ENCODE measurements around the gene IFITM1. TPM values are rescaled to one million over a fixed set of nuclear protein-coding genes. Genes with fewer than 3 reads are reported as not detected.
"Not testable (repeated sequence)": the region's sequence is repeated elsewhere in the genome, so short reads cannot be mapped to it uniquely, and the experiment has no call there.

IFITM1 gene
- total and polyA plus RNA-seq, 9 donors: 19.8 to 33.3 (median 24.6) TPM

DNA sequence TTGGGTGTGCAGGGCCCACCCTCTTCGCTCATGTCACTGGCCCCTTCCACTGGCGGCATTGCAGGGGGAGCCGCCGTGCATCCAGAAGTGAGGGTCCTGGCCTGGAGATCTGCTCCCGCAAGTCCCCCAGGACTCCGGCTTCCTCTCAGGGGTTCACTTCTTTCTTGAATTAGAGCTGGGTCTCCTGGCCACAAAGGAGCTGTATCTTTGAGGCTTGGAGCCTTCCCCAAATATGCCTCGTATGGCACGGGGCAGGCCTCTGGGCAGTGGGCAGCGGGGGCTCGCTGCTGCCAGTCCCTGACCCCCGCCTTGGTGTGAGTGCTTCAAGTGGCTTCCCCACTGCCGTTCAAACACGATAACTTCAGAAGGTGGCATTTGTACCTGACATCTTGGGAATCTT, 14.2 kb downstream of the IFITM1 start:
- Histone ChIP-seq H3K36me3 (ENCODE audit: control insufficient read depth, insufficient read depth, low read length) (no peaks in the 10 kb centered on the region), H3K4me1 (ENCODE audit: control insufficient read depth, insufficient read depth, low read length) (peaks cover 57% of the 10 kb centered on the region), H3K4me3 (ENCODE audit: low read length) (no peak overlapping the region), H3K27ac (ENCODE audit: low read length) (no peak overlapping the region), H3K27me3 (ENCODE audit: control insufficient read depth, insufficient read depth, low read length) (no peaks in the 10 kb centered on the region), H3K9me3 (replicated peaks; ENCODE audit: control insufficient read depth, low read depth, low read length) (peaks cover under 1% of the 10 kb centered on the region)
- 94% methylated on average over 13 of the region's 13 CpGs for WGBS (ENCODE audit: insufficient coverage)
- DNase-seq: no peak

- not testable (repeated sequence) for H3K9me3 ChIP-seq (replicated peaks; ENCODE audit: control insufficient read depth, low read depth, low read length); H3K4me3 ChIP-seq (ENCODE audit: low read length); H3K36me3 ChIP-seq (ENCODE audit: control insufficient read depth, insufficient read depth, low read length); H3K27ac ChIP-seq (ENCODE audit: low read length); H3K27me3 ChIP-seq (ENCODE audit: control insufficient read depth, insufficient read depth, low read length); DNase-seq
- H3K4me1 ChIP-seq (ENCODE audit: control insufficient read depth, insufficient read depth, low read length): peaks cover 55% of the 10 kb centered on the region
- no CpG with 5 or more reads among the region's 15 CpGs for whole genome bisulfite sequencing (ENCODE audit: insufficient coverage)
These were observed 14.8 kb downstream of the IFITM1 start for GRCh38 chr11:328516-329100.

DNA sequence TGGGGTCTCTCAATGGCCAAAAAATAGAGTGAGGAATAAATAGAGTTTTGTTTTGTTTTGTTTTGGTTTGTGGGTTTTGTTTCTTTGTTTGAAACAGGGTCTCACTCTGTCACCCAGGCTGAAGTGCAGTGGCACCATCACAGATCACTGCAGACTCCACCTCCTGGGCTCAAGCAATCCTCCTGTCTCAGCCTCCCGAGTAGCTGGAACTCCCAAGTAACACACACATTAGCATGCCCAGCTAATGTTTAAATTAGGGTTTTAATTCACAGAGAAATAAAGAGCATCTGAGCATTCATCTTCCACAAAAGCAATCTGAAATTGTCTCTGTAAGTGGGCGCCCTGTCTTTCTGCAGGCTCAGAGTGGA, 16.0 kb downstream of the IFITM1 start:
- WGBS (ENCODE audit: insufficient coverage): no CpG with 5 or more reads among the region's 2 CpGs
- peaks cover 54% of the 10 kb centered on the region for H3K4me1 ChIP-seq (ENCODE audit: control insufficient read depth, insufficient read depth, low read length)
- H3K4me3 ChIP-seq (ENCODE audit: low read length): no peak overlapping the region
- peaks cover 4% of the 10 kb centered on the region for H3K9me3 ChIP-seq (replicated peaks; ENCODE audit: control insufficient read depth, low read depth, low read length)
- DNase-seq: no peak
- H3K36me3 ChIP-seq (ENCODE audit: control insufficient read depth, insufficient read depth, low read length): no peaks in the 10 kb centered on the region
- no peak overlapping the region for H3K27ac ChIP-seq (ENCODE audit: low read length)
- H3K27me3 ChIP-seq (ENCODE audit: control insufficient read depth, insufficient read depth, low read length): no peaks in the 10 kb centered on the region

GRCh38 chr11:330307-330693, 16.5 kb downstream of the IFITM1 start:
- Histone ChIP-seq H3K27me3 (ENCODE audit: control insufficient read depth, insufficient read depth, low read length) (no peaks in the 10 kb centered on the region), H3K4me1 (ENCODE audit: control insufficient read depth, insufficient read depth, low read length) (peaks cover 57% of the 10 kb centered on the region), H3K36me3 (ENCODE audit: control insufficient read depth, insufficient read depth, low read length) (no peaks in the 10 kb centered on the region), H3K4me3 (ENCODE audit: low read length) (no peak overlapping the region), H3K27ac (ENCODE audit: low read length) (no peak overlapping the region), H3K9me3 (replicated peaks; ENCODE audit: control insufficient read depth, low read depth, low read length) (peaks cover 4% of the 10 kb centered on the region)
- no peak for DNase-seq
- WGBS (ENCODE audit: insufficient coverage): 58% methylated on average over 11 of the region's 14 CpGs

DNA sequence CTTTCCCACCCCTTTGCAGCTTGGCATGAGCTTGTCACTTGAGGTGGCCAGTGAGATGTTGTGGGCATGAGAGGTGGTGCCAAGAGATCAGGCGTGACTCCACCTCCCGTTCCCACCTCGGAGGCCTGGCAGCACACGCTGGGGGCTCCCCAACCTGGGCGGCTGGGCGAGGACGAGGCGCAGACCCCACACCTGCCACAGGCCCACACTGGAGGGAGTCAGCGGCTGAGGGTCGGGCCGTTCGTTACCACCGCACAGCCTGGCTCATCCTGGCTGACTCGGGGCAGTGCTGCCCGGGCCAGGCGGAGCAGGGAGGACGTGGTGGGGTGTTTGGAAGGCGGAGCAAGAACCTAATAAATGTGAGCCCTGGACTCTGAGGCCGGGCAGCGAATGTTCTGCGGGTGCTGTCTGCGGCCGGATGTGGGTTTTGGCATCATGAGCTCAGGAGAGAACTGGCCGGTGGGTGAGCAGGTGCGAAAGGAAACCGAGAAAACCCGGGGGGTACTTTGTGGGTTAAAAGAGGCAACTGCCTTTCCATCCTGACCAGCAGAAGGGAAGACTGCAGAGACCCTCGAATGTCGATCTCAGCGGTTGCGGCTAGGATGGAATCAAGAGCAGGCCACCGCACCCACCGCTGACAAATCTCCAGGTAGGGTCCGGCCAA, 17.0 kb downstream of the IFITM1 start:
- Histone ChIP-seq H3K4me1 (ENCODE audit: control insufficient read depth, insufficient read depth, low read length) (peaks cover 57% of the 10 kb centered on the region), H3K36me3 (ENCODE audit: control insufficient read depth, insufficient read depth, low read length) (no peaks in the 10 kb centered on the region), H3K4me3 (ENCODE audit: low read length) (no peak overlapping the region), H3K9me3 (replicated peaks; ENCODE audit: control insufficient read depth, low read depth, low read length) (peaks cover 4% of the 10 kb centered on the region), H3K27me3 (ENCODE audit: control insufficient read depth, insufficient read depth, low read length) (no peaks in the 10 kb centered on the region), H3K27ac (ENCODE audit: low read length) (no peak overlapping the region)
- 82% methylated on average over 27 of the region's 34 CpGs for WGBS (ENCODE audit: insufficient coverage)
- no peak for DNase-seq

- H3K27me3 ChIP-seq (ENCODE audit: control insufficient read depth, insufficient read depth, low read length): no peaks in the 10 kb centered on the region
- 76% methylated on average over 17 of the region's 19 CpGs for WGBS (ENCODE audit: insufficient coverage)
- no peak for DNase-seq
- H3K4me1 ChIP-seq (ENCODE audit: control insufficient read depth, insufficient read depth, low read length): peaks cover 57% of the 10 kb centered on the region
- no peak overlapping the region for H3K4me3 ChIP-seq (ENCODE audit: low read length)
- H3K36me3 ChIP-seq (ENCODE audit: control insufficient read depth, insufficient read depth, low read length): no peaks in the 10 kb centered on the region
- H3K9me3 ChIP-seq (replicated peaks; ENCODE audit: control insufficient read depth, low read depth, low read length): peaks cover 4% of the 10 kb centered on the region
- H3K27ac ChIP-seq (ENCODE audit: low read length): no peak overlapping the region
These were observed 17.7 kb downstream of the IFITM1 start for GRCh38 chr11:331358-332060.

DNA sequence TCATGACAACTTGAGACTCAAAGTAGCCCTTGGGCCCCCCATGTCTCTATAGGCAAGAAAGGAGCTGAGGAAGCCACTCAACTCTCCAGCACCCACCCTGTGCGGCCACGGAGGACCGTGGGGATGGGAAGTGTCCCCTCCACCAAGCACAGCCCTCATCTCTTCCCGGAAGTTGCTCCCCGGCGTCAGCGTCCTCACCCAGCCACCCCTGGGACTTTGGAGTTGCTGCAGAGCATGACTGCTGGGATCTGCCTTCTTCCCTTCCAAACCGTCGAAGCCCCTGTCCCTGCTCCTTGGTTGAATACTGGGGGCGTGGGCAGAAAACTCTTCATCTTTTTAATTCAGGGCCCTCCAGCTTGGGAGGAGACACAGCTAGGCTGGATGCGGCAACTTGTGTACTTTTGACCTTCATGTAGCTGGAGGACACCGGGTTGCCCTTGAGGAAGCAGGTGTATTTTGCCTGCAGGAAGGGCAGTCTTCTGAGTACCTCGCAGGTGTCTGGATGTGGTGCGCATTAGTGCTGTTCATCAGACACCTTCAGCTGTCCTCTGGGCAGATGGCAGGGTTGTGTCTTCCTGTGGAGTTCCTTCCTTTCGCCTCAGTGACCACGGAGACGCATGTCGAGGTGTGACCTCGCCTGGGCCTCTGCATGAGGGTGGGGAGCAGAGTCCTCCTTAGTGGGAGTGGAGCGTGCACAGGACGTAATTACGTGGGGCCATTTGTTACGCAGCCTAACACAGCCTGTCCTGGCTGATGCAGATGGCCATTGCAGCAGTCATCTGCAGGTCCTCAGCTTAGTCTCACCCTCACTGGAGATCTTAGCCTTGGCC, 19.0 kb downstream of the IFITM1 start:
- DNase-seq: no peak
- Histone ChIP-seq H3K27ac (ENCODE audit: low read length) (no peak overlapping the region), H3K27me3 (ENCODE audit: control insufficient read depth, insufficient read depth, low read length) (no peaks in the 10 kb centered on the region), H3K4me3 (ENCODE audit: low read length) (no peak overlapping the region), H3K9me3 (replicated peaks; ENCODE audit: control insufficient read depth, low read depth, low read length) (peaks cover 4% of the 10 kb centered on the region), H3K4me1 (ENCODE audit: control insufficient read depth, insufficient read depth, low read length) (peaks cover 54% of the 10 kb centered on the region), H3K36me3 (ENCODE audit: control insufficient read depth, insufficient read depth, low read length) (no peaks in the 10 kb centered on the region)
- 89% methylated on average over 19 of the region's 23 CpGs for WGBS (ENCODE audit: insufficient coverage)

DNA sequence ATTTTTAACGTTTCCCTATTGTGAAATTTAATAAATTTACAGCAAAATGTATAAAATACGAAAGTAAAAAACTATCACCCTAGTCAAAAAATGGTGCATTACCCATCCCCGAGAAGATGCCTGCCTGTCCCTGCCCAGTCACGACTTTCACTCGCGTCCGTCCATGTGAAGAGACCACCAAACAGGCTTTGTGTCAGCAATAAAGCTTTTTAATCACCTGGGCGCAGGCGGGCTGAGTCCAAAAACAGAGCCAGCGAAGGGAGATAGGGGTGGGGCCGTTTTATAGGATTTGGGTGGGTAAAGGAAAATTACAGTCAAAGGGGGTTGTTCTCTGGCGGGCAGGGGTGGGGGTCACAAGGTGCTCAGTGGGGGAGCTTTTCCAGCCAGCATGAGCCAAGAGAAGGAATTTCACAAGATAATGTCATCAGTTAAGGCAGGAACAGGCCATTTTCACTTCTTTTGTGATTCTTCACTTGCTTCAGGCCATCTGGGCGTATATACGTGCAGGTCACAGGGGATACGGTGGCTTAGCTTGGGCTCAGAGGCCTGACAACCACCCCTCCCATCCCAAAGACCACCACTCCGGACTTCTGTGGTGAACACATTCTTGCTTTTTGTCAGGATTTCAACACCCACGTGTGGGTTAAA, 19.9 kb downstream of the IFITM1 start:
- H3K4me3 ChIP-seq (ENCODE audit: low read length); H3K9me3 ChIP-seq (replicated peaks; ENCODE audit: control insufficient read depth, low read depth, low read length); H3K36me3 ChIP-seq (ENCODE audit: control insufficient read depth, insufficient read depth, low read length); DNase-seq; H3K27me3 ChIP-seq (ENCODE audit: control insufficient read depth, insufficient read depth, low read length): not testable (repeated sequence)
- Histone ChIP-seq H3K27ac (ENCODE audit: low read length) (peak overlapping the region; percentile 97), H3K4me1 (ENCODE audit: control insufficient read depth, insufficient read depth, low read length) (peaks cover 51% of the 10 kb centered on the region)
- WGBS (ENCODE audit: insufficient coverage): 75% methylated on average over 11 of the region's 17 CpGs

GRCh38 chr11:334264-334994, 20.6 kb downstream of the IFITM1 start:
- H3K4me3 ChIP-seq (ENCODE audit: low read length): no peak overlapping the region
- 18% methylated on average over 8 of the region's 25 CpGs for WGBS (ENCODE audit: insufficient coverage)
- H3K27me3 ChIP-seq (ENCODE audit: control insufficient read depth, insufficient read depth, low read length): no peaks in the 10 kb centered on the region
- peak; percentile 79 for DNase-seq
- peak overlapping the region; percentile 97 for H3K27ac ChIP-seq (ENCODE audit: low read length)
- H3K36me3 ChIP-seq (ENCODE audit: control insufficient read depth, insufficient read depth, low read length): no peaks in the 10 kb centered on the region
- H3K4me1 ChIP-seq (ENCODE audit: control insufficient read depth, insufficient read depth, low read length): peaks cover 51% of the 10 kb centered on the region
- peaks cover 4% of the 10 kb centered on the region for H3K9me3 ChIP-seq (replicated peaks; ENCODE audit: control insufficient read depth, low read depth, low read length)

Data from muscle of leg (tissue), 11 donors.